T-helper 2 cell treated with Interferon-gamma antibody and Interleukin-4, amounts not matched to agents 100 ng/mL and 5 ng/mL, for 36 hours (primary cell): ENCODE measurements around the gene GOLGA6L9. TPM values are rescaled to one million over a fixed set of nuclear protein-coding genes. Genes with fewer than 3 reads are reported as not detected.
"Not testable (repeated sequence)": the region's sequence is repeated elsewhere in the genome, so short reads cannot be mapped to it uniquely, and the experiment has no call there.

ENCODE experiments used
- intact Hi-C: fragments of 100-400 bp; cut with micrococcal nuclease; formaldehyde crosslinking; loops from one replicate; pipeline ENCODE4 v1.15.1; 2023
- total RNA-seq: library from RNA; stranded (reverse); gene quantifications from 2 replicates; pipeline ENCODE4 v1.2.3, GENCODE V29; 2022

The GOLGA6L9 gene
- total RNA-seq: 0.89 and 0.91 TPM in 2 replicates

- intact Hi-C loops: not testable (repeated sequence)
These were observed at the start of gene GOLGA6L9 for GRCh38 chr15:82429693-82430092. Gene GOLGA6L9 (plus strand): TSS chr15:82429816. CDS start chr15:82430080, 264 bp downstream.

- intact Hi-C loops: not testable (repeated sequence)
These were observed 48.2 kb upstream of the GOLGA6L9 start for GRCh38 chr15:82381330-82381955.

GRCh38 chr15:82387209-82387608 lies 42.4 kb upstream of the GOLGA6L9 start:
- intact Hi-C loops: not testable (repeated sequence)

GRCh38 chr15:82390152-82390551 lies 39.5 kb upstream of the GOLGA6L9 start:
- intact Hi-C loops: not testable (repeated sequence)

GRCh38 chr15:82392077-82392476 lies 37.5 kb upstream of the GOLGA6L9 start:
- intact Hi-C loops: not testable (repeated sequence)

GRCh38 chr15:82393671-82394070 lies 35.9 kb upstream of the GOLGA6L9 start:
- intact Hi-C loops: no loop called here

GRCh38 chr15:82395788-82396187 lies 33.8 kb upstream of the GOLGA6L9 start:
- intact Hi-C loops: not testable (repeated sequence)

GRCh38 chr15:82397817-82398216 lies 31.8 kb upstream of the GOLGA6L9 start:
- intact Hi-C loops: no loop called here

- intact Hi-C loops: no loop called here
These were observed 30.8 kb upstream of the GOLGA6L9 start for GRCh38 chr15:82398785-82399184.

- intact Hi-C loops: not testable (repeated sequence)
These were observed 30.1 kb upstream of the GOLGA6L9 start for GRCh38 chr15:82399366-82400103.

- intact Hi-C loops: not testable (repeated sequence)
These were observed 27.7 kb upstream of the GOLGA6L9 start for GRCh38 chr15:82401918-82402317.

- intact Hi-C loops: not testable (repeated sequence)
These were observed 27.3 kb upstream of the GOLGA6L9 start for GRCh38 chr15:82402341-82402740.

- intact Hi-C loops: not testable (repeated sequence)
These were observed 23.4 kb upstream of the GOLGA6L9 start for GRCh38 chr15:82406211-82406610.

GRCh38 chr15:82410306-82410705 lies 19.3 kb upstream of the GOLGA6L9 start:
- intact Hi-C loops: not testable (repeated sequence)

- intact Hi-C loops: not testable (repeated sequence)
These were observed 18.0 kb upstream of the GOLGA6L9 start for GRCh38 chr15:82411595-82411994.

- intact Hi-C loops: not testable (repeated sequence)
These were observed 15.0 kb upstream of the GOLGA6L9 start for GRCh38 chr15:82414525-82415191.

- intact Hi-C loops: not testable (repeated sequence)
These were observed 9.1 kb upstream of the GOLGA6L9 start for GRCh38 chr15:82420516-82420915.

- intact Hi-C loops: not testable (repeated sequence)
These were observed 8.7 kb upstream of the GOLGA6L9 start for GRCh38 chr15:82420966-82421365.

- intact Hi-C loops: not testable (repeated sequence)
These were observed 2.5 kb upstream of the GOLGA6L9 start for GRCh38 chr15:82427117-82427516.

GRCh38 chr15:82445420-82445819 lies 15.8 kb downstream of the GOLGA6L9 start:
- intact Hi-C loops: not testable (repeated sequence)

GRCh38 chr15:82457336-82457735 lies 27.7 kb downstream of the GOLGA6L9 start:
- intact Hi-C loops: not testable (repeated sequence)

- intact Hi-C loops: not testable (repeated sequence)
These were observed 36.0 kb downstream of the GOLGA6L9 start for GRCh38 chr15:82465629-82466028.
